Hippocampal formation (tissue), 2 donors: ENCODE data around the gene KLHL1.

ENCODE experiments used
- DNase-seq, 2 donors: peaks; one replicate each; lab custom pipeline; 2025; lab: John Stamatoyannopoulos, UW

Gene KLHL1

GRCh38 chr13:70014337-70014736 is 93.9 kb downstream of the KLHL1 start:
- no peak for DNase-seq

GRCh38 chr13:69999875-70000274 is 108.4 kb downstream of the KLHL1 start:
- no peak for DNase-seq

GRCh38 chr13:69997061-69997460 is 111.2 kb downstream of the KLHL1 start:
- DNase-seq: no peak

- no peak for DNase-seq
These were observed 127.5 kb downstream of the KLHL1 start for GRCh38 chr13:69980799-69981198.

- no peak for DNase-seq
These were observed 132.8 kb downstream of the KLHL1 start for GRCh38 chr13:69975496-69975895.

- DNase-seq: no peak
These were observed 137.7 kb downstream of the KLHL1 start for GRCh38 chr13:69970520-69970919.

GRCh38 chr13:69959046-69959445 is 149.2 kb downstream of the KLHL1 start:
- no peak for DNase-seq

GRCh38 chr13:69956839-69957238 is 151.4 kb downstream of the KLHL1 start:
- no peak for DNase-seq

- no peak for DNase-seq
These were observed 151.9 kb downstream of the KLHL1 start for GRCh38 chr13:69956349-69956748.

- DNase-seq: no peak
These were observed 153.0 kb downstream of the KLHL1 start for GRCh38 chr13:69955271-69955670.

GRCh38 chr13:69951412-69951811 is 156.8 kb downstream of the KLHL1 start:
- no peak for DNase-seq

- DNase-seq: no peak
These were observed 158.1 kb downstream of the KLHL1 start for GRCh38 chr13:69950160-69950559.

- DNase-seq: no peak
These were observed 160.2 kb downstream of the KLHL1 start for GRCh38 chr13:69948016-69948415.

GRCh38 chr13:69947582-69947981 is 160.7 kb downstream of the KLHL1 start:
- DNase-seq: no peak

GRCh38 chr13:69946511-69946910 is 161.7 kb downstream of the KLHL1 start:
- DNase-seq: no peak

- DNase-seq: no peak
These were observed 173.2 kb downstream of the KLHL1 start for GRCh38 chr13:69935043-69935442.

GRCh38 chr13:69928262-69928661 is 180.0 kb downstream of the KLHL1 start:
- DNase-seq: no peak

- DNase-seq: no peak
These were observed 187.1 kb downstream of the KLHL1 start for GRCh38 chr13:69921156-69921555.

- DNase-seq: no peak
These were observed 195.6 kb downstream of the KLHL1 start for GRCh38 chr13:69912630-69913029.

GRCh38 chr13:69910800-69911199 is 197.5 kb downstream of the KLHL1 start:
- DNase-seq: no peak

GRCh38 chr13:69904784-69905183 is 203.5 kb downstream of the KLHL1 start:
- DNase-seq: no peak

- DNase-seq: no peak
These were observed 205.2 kb downstream of the KLHL1 start for GRCh38 chr13:69903081-69903480.

- DNase-seq: no peak
These were observed 225.8 kb downstream of the KLHL1 start for GRCh38 chr13:69882451-69882850.

- no peak for DNase-seq
These were observed 228.3 kb downstream of the KLHL1 start for GRCh38 chr13:69879936-69880335.
